Adrenal gland (tissue), 12 donors: ENCODE measurements around the gene IKZF2. TPM values are rescaled to one million over a fixed set of nuclear protein-coding genes. Genes with fewer than 3 reads are reported as not detected.
A peak's percentile ranks its signal among the peaks of the same experiment; 100 is the strongest.

ENCODE experiments used
- DNase-seq, 7 donors: peaks; one replicate each; pipeline ENCODE4 v3.0.0-alpha.2; 2019 to 2020
- H3K27ac ChIP-seq, 5 donors: fragments of 200-600 bp; sonication (generic) in 4 of 5; 1 replicate in 3 of 5; 2 replicates in 2 of 5; pipeline versions ENCODE4 v1.5.1 to v1.8.0; 2016 to 2020; ENCODE audit warnings: mild to moderate bottlenecking in 1 of 5
- H3K27me3 ChIP-seq: fragments of 200-600 bp; 2 replicates; pipeline ENCODE4 v1.8.0; 2021
- H3K36me3 ChIP-seq, 2 donors: fragments of 200-600 bp; replicated peaks in 1 of 2; 1 replicate in 1 of 2; 2 replicates in 1 of 2; pipeline versions ENCODE4 v1.5.1 to v1.8.0; 2018 to 2022
- H3K4me1 ChIP-seq, 2 donors: fragments of 200-600 bp; replicated peaks in 1 of 2; 1 replicate in 1 of 2; 2 replicates in 1 of 2; pipeline versions ENCODE4 v1.5.1 to v1.8.0; 2018 to 2021
- H3K4me3 ChIP-seq, 4 donors: fragments of 200-600 bp; sonication (generic) in 3 of 4; one replicate each; pipeline ENCODE4 v1.5.1; 2016 to 2018
- H3K9me3 ChIP-seq, 3 donors: fragments of 200-600 bp; sonication (generic) in 1 of 3; replicated peaks in 1 of 3; 1 replicate in 2 of 3; 2 replicates in 1 of 3; pipeline versions ENCODE4 v1.5.1 to v1.8.0; 2016 to 2021
- POLR2A ChIP-seq, 2 donors: fragments of 450-650 bp; IDR thresholded peaks; one replicate each; pipeline ENCODE4 v1.6.1; 2017; ENCODE audit warnings: antibody characterized with exemption in 2 of 2, mild to moderate bottlenecking in 2 of 2, moderate library complexity in 1 of 2
- WGBS, 4 donors: extraction: QIAGEN DNeasy Blood & Tissue Kit in 2 of 4; methylation state at CpG; one replicate each; pipeline versions ENCODE4 v1.1.5 to v1.1.7; 2013 to 2017; 5-methylcytosine and 5-hydroxymethylcytosine counted together
- intact Hi-C, 2 donors: fragments of 100-400 bp; cut with DNase I; formaldehyde crosslinking; loops; one replicate each; pipeline versions ENCODE4 v1.14.1 to v1.15.0; 2022 to 2023
- polyA plus RNA-seq, 3 donors: library from polyadenylated mRNA; stranded (reverse); fragments of 200-250 nt in 2 of 3; fragments of 350-450 nt in 1 of 3; fragmentation: Illumina TruSeq in 1 of 3; extraction: RNeasy Lipid Tissue Mini Kit (QIAGEN cat#74804) in 1 of 3; gene quantifications; one replicate each; pipeline ENCODE4 v1.2.3, GENCODE V29; 2013 to 2014
- total RNA-seq, 9 donors: library from RNA; depleted of rRNA in 4 of 9; stranded (reverse); fragments of >200 nt in 4 of 9; fragments of 120-200 nt in 1 of 9; fragmentation: NEBNext Ultra II Directional in 1 of 9; extraction: Animal tissue kit (Norgen Biotek cat#: 25700) in 1 of 9; gene quantifications; one replicate each; pipeline versions ENCODE4 v1.1.0 to v1.2.4, GENCODE V29; 2013 to 2023
- TF ChIP-seq, protein P1 (sequence below), 6 experiments: fragments of 450-650 bp in 4 of 6; fragments of 200-600 bp in 2 of 6; sonication (generic) in 1 of 6; IDR thresholded peaks; 1 replicate in 5 of 6; 2 replicates in 1 of 6; pipeline versions ENCODE4 v1.5.1 to v1.8.0; 2016 to 2021; ENCODE audit warnings: antibody characterized with exemption in 6 of 6, mild to moderate bottlenecking in 2 of 6, moderate library complexity in 1 of 6
- donor health status: healthy with polysubstance abuse.
- donor health status: Bipolar disorder and iron deficiency.
- donor health status: DM: yes; HTN: yes; CAD: no.
- donor health status: DM: no; HTN: no; CAD: no.
- donor health status: DM: no; HTN: no; CAD: no.
- donor health status: DM: yes; HTN: yes; CAD: no.

IKZF2 gene
- total and polyA plus RNA-seq, 12 donors, result 0.44 to 18.9 (median 8.0) TPM

- no peaks in the 10 kb centered on the region for H3K9me3 ChIP-seq
- peaks cover 0 to 5% of the 10 kb centered on the region in 2 donors for H3K4me1 ChIP-seq
- intact Hi-C loops, result no loop called here
- no peaks in the 10 kb centered on the region for H3K27me3 ChIP-seq
- TF ChIP-seq, protein P1, sequence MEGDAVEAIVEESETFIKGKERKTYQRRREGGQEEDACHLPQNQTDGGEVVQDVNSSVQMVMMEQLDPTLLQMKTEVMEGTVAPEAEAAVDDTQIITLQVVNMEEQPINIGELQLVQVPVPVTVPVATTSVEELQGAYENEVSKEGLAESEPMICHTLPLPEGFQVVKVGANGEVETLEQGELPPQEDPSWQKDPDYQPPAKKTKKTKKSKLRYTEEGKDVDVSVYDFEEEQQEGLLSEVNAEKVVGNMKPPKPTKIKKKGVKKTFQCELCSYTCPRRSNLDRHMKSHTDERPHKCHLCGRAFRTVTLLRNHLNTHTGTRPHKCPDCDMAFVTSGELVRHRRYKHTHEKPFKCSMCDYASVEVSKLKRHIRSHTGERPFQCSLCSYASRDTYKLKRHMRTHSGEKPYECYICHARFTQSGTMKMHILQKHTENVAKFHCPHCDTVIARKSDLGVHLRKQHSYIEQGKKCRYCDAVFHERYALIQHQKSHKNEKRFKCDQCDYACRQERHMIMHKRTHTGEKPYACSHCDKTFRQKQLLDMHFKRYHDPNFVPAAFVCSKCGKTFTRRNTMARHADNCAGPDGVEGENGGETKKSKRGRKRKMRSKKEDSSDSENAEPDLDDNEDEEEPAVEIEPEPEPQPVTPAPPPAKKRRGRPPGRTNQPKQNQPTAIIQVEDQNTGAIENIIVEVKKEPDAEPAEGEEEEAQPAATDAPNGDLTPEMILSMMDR (IDR thresholded peaks at IDR 0.05), result no peak
- no peak for TF ChIP-seq POLR2A (IDR thresholded peaks at IDR 0.05)
- no peak for DNase-seq
- H3K27ac ChIP-seq, result no peak overlapping the region
- H3K36me3 ChIP-seq, result peaks cover 0 to 3% of the 10 kb centered on the region in 2 donors
- no peak overlapping the region for H3K4me3 ChIP-seq
Measured at GRCh38 chr2:213002383-213002782, 149.0 kb downstream of the IKZF2 start.

DNA sequence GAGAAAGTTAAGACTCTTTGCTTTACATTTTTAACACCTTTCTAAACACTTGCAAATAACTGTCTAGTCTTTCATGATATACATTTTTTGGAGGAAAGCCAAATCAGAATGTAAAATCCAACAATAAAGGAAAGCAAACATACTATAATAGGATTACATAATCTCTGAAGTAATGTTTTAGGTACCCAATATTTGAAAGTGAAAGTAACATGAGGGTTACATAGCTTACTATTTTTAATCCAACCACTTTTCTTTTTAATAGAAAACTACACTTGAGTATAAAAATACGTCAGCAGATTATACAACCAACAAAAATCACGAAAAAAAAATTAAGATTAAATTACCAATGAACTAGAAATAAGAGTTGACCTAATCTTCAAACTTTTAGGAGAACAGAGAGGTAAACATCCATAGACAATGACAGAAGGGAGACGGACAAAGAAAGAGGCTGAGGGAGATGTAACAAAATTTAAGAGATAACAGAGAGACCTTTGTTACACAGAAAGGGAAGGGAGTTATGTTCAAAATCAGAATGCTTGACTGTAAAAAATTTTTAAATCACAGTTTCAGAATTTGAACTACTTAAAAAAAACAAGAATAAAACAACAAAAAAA lies 150.0 kb downstream of the IKZF2 start:
- H3K27ac ChIP-seq, result no peak overlapping the region
- WGBS, 4 donors, result 49 to 54% (median 52%) methylated on average over 3 of the region's 3 CpGs

GRCh38 chr2:212998626-212999359 lies 152.6 kb downstream of the IKZF2 start:
- Histone ChIP-seq H3K27me3 (no peaks in the 10 kb centered on the region), H3K9me3 (no peaks in the 10 kb centered on the region), H3K27ac (no peak overlapping the region), H3K4me3 (no peak overlapping the region), H3K4me1 (peaks cover 0 to 5% of the 10 kb centered on the region in 2 donors), H3K36me3 (no peaks in the 10 kb centered on the region)
- intact Hi-C loops, result no loop called here
- 64 to 83% (median 73%) methylated on average over 2 of the region's 2 CpGs for WGBS, 4 donors
- peak in 1 of 7 donors; percentile 13 for DNase-seq
- TF ChIP-seq, protein P1 (IDR thresholded peaks at IDR 0.05), result no peak
- TF ChIP-seq POLR2A (IDR thresholded peaks at IDR 0.05), result no peak

More for the DNA sequence above, 150.0 kb downstream of the IKZF2 start:
- no peaks in the 10 kb centered on the region for H3K36me3 ChIP-seq
- no peak overlapping the region for H3K4me3 ChIP-seq
- no peak for DNase-seq
- TF ChIP-seq, protein P1 (IDR thresholded peaks at IDR 0.05), result no peak
- TF ChIP-seq POLR2A (IDR thresholded peaks at IDR 0.05), result no peak
- intact Hi-C loops, result no loop called here
- H3K27me3 ChIP-seq, result no peaks in the 10 kb centered on the region
- H3K9me3 ChIP-seq, result no peaks in the 10 kb centered on the region
- H3K4me1 ChIP-seq, result peaks cover 0 to 5% of the 10 kb centered on the region in 2 donors

- no peaks in the 10 kb centered on the region for H3K36me3 ChIP-seq
- no peak overlapping the region for H3K4me3 ChIP-seq
- no peaks in the 10 kb centered on the region for H3K9me3 ChIP-seq
- 59 to 84% (median 66%) methylated on average over 3 of the region's 3 CpGs for WGBS, 4 donors
- no peak for TF ChIP-seq POLR2A (IDR thresholded peaks at IDR 0.05)
- TF ChIP-seq, protein P1 (IDR thresholded peaks at IDR 0.05), result no peak
- intact Hi-C loops, result no loop called here
- peaks cover 0 to 5% of the 10 kb centered on the region in 2 donors for H3K4me1 ChIP-seq
- H3K27ac ChIP-seq, result no peak overlapping the region
- DNase-seq, result no peak
- no peaks in the 10 kb centered on the region for H3K27me3 ChIP-seq
Measured at GRCh38 chr2:212997526-212998020, 153.8 kb downstream of the IKZF2 start.
